Gastrocnemius medialis (tissue), 4 donors: ENCODE results near the gene COL2A1.

Experiments
- CTCF ChIP-seq, 5 experiments: fragments of 450-650 bp in 3 of 5; fragments of 200-600 bp in 2 of 5; sonication (generic) in 2 of 5; IDR thresholded peaks in 4 of 5; conservative IDR thresholded peaks in 1 of 5; 1 replicate in 4 of 5; 2 replicates in 1 of 5; pipeline ENCODE4 v1.5.1; 2016 to 2019; ENCODE audit warnings: antibody characterized with exemption in 5 of 5, mild to moderate bottlenecking in 3 of 5, moderate library complexity in 3 of 5
- POLR2A ChIP-seq, 2 donors: fragments of 450-650 bp; IDR thresholded peaks; one replicate each; pipeline ENCODE4 v1.6.1; 2017; ENCODE audit warnings: antibody characterized with exemption in 2 of 2, mild to moderate bottlenecking in 2 of 2, moderate library complexity in 2 of 2

DNA sequence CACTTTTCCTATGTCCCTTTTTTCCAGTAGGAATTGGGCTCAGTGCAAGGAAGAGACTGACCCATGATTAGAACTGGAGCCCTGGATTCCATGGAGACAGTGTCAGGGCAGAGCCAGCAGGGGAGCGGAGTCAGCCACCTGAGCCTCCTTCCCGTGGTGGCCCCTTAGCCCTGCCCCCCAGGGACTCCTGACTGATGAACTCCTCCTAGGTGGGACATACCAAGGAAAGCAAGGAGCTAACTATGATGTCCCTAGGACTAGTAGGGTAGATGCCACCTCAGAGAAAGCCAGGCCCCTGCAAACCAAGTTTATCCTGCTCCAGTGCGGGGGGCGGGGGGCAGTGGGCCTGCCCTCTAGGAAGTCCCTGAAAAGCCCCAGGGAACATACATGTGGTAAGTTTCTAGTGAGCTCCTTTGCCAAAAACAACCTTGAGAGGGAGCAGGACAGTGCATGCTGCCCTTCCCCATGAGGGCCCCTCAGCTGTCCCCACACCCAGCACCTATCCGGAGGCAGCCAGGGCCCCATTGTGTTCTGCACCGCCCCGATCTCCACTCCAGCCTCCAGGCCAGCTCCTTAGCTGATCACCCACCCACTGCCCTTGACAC lies 6.2 kb upstream of the COL2A1 start:
- TF ChIP-seq CTCF (IDR thresholded peaks at IDR 0.05 in 4 of 5, conservative IDR thresholded peaks at IDR 0.05 in 1 of 5) (no peak), POLR2A (IDR thresholded peaks at IDR 0.05) (no peak)
